Gastroesophageal sphincter (tissue), 4 donors: ENCODE measurements around the gene ZNF784. TPM values are rescaled to one million over a fixed set of nuclear protein-coding genes. Genes with fewer than 3 reads are reported as not detected.
A peak's percentile ranks its signal among the peaks of the same experiment; 100 is the strongest.

Experiments
- ATAC-seq: fragments of 150-250 bp; one replicate; pipeline ENCODE4 v1.9.1; 2016; ENCODE audit warnings: mild to moderate bottlenecking, moderate library complexity
- H3K27ac ChIP-seq, 4 donors: fragments of 200-600 bp; sonication (generic) in 3 of 4; 1 replicate in 3 of 4; 2 replicates in 1 of 4; pipeline ENCODE4 v1.5.1; 2016 to 2019
- H3K27me3 ChIP-seq: fragments of 200-600 bp; sonication (generic); one replicate; pipeline ENCODE4 v1.5.1; 2019
- H3K36me3 ChIP-seq, 2 donors: fragments of 200-600 bp; sonication (generic); one replicate each; pipeline ENCODE4 v1.5.1; 2019; ENCODE audit warnings: control low read depth in 1 of 2
- H3K4me1 ChIP-seq, 3 donors: fragments of 200-600 bp; sonication (generic); 1 replicate in 2 of 3; 2 replicates in 1 of 3; pipeline ENCODE4 v1.5.1; 2016 to 2019; ENCODE audit warnings: control low read depth in 2 of 3
- H3K4me3 ChIP-seq, 2 donors: fragments of 200-600 bp; sonication (generic); one replicate each; pipeline ENCODE4 v1.5.1; 2019; ENCODE audit warnings: mild to moderate bottlenecking in 1 of 2, moderate library complexity in 1 of 2
- H3K9me3 ChIP-seq, 3 donors: fragments of 200-600 bp; sonication (generic); one replicate each; pipeline ENCODE4 v1.5.1; 2017 to 2019; ENCODE audit warnings: control low read depth in 2 of 3
- EP300 ChIP-seq: sonication (generic); formaldehyde crosslinking; IDR thresholded peaks from one replicate; pipeline ENCODE4 v1.6.1; 2017; ENCODE audit warnings: antibody characterized with exemption, mild to moderate bottlenecking
- POLR2A ChIP-seq, 2 donors: fragments of 450-650 bp; IDR thresholded peaks; one replicate each; pipeline ENCODE4 v1.6.1; 2017; ENCODE audit warnings: antibody characterized with exemption in 2 of 2, mild to moderate bottlenecking in 2 of 2, moderate library complexity in 1 of 2
- POLR2AphosphoS5 ChIP-seq: sonication (generic); formaldehyde crosslinking; IDR thresholded peaks from one replicate; pipeline ENCODE4 v1.6.1; 2017; ENCODE audit warnings: antibody characterized with exemption
- WGBS, 2 donors: methylation state at CpG; one replicate each; pipeline ENCODE4 v1.1.5; 2018; ENCODE audit warnings: low coverage in 1 of 2; 5-methylcytosine and 5-hydroxymethylcytosine counted together
- total RNA-seq, 4 donors: library from RNA; depleted of rRNA; stranded (reverse); fragments of >200 nt; gene quantifications; one replicate each; pipeline ENCODE4 v1.1.0, GENCODE V29; 2016
- TF ChIP-seq, protein P1 (sequence below), 4 experiments: fragments of 200-600 bp in 2 of 4; fragments of 450-650 bp in 2 of 4; sonication (generic) in 1 of 4; IDR thresholded peaks; one replicate each; pipeline ENCODE4 v1.5.1; 2017 to 2019; ENCODE audit warnings: antibody characterized with exemption in 4 of 4, mild to moderate bottlenecking in 2 of 4, moderate library complexity in 2 of 4

ZNF784 gene
- 1 to 10 TPM in 3 of 4 donors, under 1 TPM in 1; 0.54 to 8.1 (median 4.8) TPM for total RNA-seq

DNA sequence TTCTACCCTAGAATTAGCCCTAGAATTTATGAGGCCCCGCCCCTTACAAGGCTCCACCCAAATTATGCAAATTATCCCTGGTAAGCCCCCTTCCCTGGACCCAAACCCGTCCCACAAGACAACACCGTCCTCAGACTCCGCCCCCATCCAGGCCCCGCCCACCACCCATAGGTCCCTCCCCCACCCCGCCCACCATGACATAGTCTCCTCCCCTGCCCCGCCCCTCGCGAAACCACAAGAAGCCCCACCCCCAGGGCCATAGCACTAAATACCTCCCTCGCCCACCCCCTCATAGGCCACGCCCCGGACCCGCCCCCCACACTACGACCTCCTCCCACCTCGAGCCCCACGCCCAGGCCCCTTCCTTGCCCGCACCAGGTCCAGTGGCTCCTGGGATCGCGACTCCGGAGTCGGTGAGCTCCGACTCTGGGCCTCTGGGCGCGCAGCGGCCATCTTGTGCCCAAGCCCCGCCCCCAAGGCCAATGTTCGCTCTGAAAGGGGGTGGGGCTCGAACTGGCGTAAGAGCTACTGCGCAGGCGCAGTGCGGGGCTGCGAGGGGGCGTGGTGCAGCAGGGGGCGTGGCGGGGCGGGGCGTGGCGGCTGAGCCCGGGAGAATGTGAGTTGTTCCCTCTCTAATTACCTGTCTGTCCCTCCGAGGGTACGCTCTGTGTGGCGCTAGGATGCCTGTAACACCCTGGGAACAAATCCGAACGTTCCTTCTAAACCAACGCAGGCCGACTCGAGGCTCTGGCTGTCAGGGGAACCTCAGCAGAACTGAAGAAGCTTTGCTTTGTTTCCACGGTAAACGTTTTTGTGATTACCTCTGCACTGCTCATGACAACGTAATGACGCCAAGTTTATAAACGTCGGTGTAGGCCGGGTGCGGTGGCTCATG lies at the start of gene ZNF784:
ZNF784 (minus strand) TSS at position 458 of the 895 bp plus-strand sequence; CDS start at position 453, 5 bp downstream.
- H3K27ac ChIP-seq, result peak within 1 kb of the TSS; percentile 76 to 100 (median 95)
- peak within 1 kb of the TSS; percentile 49 to 69 for H3K4me3 ChIP-seq
- H3K36me3 ChIP-seq, result peaks cover 0 to 24% of the 10 kb centered on the region in 2 donors
- peaks cover 0 to 25% (median 0%) of the 10 kb centered on the region in 3 donors for H3K4me1 ChIP-seq
- ATAC-seq, result peak; percentile 91
- TF ChIP-seq EP300 (no peak), POLR2AphosphoS5 (peak; percentile 46), POLR2A (IDR thresholded peaks at IDR 0.05) (peak; percentile 33 to 37)
- TF ChIP-seq, protein P1, sequence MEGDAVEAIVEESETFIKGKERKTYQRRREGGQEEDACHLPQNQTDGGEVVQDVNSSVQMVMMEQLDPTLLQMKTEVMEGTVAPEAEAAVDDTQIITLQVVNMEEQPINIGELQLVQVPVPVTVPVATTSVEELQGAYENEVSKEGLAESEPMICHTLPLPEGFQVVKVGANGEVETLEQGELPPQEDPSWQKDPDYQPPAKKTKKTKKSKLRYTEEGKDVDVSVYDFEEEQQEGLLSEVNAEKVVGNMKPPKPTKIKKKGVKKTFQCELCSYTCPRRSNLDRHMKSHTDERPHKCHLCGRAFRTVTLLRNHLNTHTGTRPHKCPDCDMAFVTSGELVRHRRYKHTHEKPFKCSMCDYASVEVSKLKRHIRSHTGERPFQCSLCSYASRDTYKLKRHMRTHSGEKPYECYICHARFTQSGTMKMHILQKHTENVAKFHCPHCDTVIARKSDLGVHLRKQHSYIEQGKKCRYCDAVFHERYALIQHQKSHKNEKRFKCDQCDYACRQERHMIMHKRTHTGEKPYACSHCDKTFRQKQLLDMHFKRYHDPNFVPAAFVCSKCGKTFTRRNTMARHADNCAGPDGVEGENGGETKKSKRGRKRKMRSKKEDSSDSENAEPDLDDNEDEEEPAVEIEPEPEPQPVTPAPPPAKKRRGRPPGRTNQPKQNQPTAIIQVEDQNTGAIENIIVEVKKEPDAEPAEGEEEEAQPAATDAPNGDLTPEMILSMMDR (IDR thresholded peaks at IDR 0.05), result peak in 1 of 4 experiments; percentile 9
- no peaks in the 10 kb centered on the region for H3K27me3 ChIP-seq
- no peaks in the 10 kb centered on the region for H3K9me3 ChIP-seq
- WGBS, 2 donors, result 0% methylated on average over 3 to 10 of the region's 56 CpGs

- H3K27ac ChIP-seq, result peak overlapping the region in 3 of 4 donors; percentile 90 to 95 (median 94)
Measured at GRCh38 chr19:55673889-55674288, 49.5 kb upstream of the ZNF784 start.

GRCh38 chr19:55673465-55673864 lies 49.1 kb upstream of the ZNF784 start:
- H3K27me3 ChIP-seq, result no peaks in the 10 kb centered on the region
- ATAC-seq, result no peak
- H3K9me3 ChIP-seq, result no peaks in the 10 kb centered on the region
- 70 to 87% methylated on average over 3 to 7 of the region's 9 CpGs for WGBS, 2 donors
- peaks cover 0 to 65% of the 10 kb centered on the region in 2 donors for H3K36me3 ChIP-seq
- peak overlapping the region in 2 of 4 donors; percentile 90 to 95 for H3K27ac ChIP-seq
- TF ChIP-seq EP300 (no peak), POLR2A (IDR thresholded peaks at IDR 0.05) (no peak), POLR2AphosphoS5 (no peak)
- TF ChIP-seq, protein P1 (IDR thresholded peaks at IDR 0.05), result no peak
- peaks cover 0 to 59% (median 25%) of the 10 kb centered on the region in 3 donors for H3K4me1 ChIP-seq
- no peak overlapping the region for H3K4me3 ChIP-seq

More at GRCh38 chr19:55673889-55674288, 49.5 kb upstream of the ZNF784 start:
- Histone ChIP-seq H3K27me3 (no peaks in the 10 kb centered on the region), H3K36me3 (peaks cover 0 to 65% of the 10 kb centered on the region in 2 donors), H3K9me3 (no peaks in the 10 kb centered on the region), H3K4me3 (no peak overlapping the region), H3K4me1 (peaks cover 0 to 64% (median 25%) of the 10 kb centered on the region in 3 donors)
- WGBS, 2 donors, result 55% methylated on average over 2 of the region's 15 CpGs; no CpG with 5 or more reads in 1 of the 2 donors
- TF ChIP-seq POLR2A (IDR thresholded peaks at IDR 0.05), result no peak
- no peak for TF ChIP-seq POLR2AphosphoS5
- TF ChIP-seq, protein P1 (IDR thresholded peaks at IDR 0.05), result no peak
- no peak for ATAC-seq

DNA sequence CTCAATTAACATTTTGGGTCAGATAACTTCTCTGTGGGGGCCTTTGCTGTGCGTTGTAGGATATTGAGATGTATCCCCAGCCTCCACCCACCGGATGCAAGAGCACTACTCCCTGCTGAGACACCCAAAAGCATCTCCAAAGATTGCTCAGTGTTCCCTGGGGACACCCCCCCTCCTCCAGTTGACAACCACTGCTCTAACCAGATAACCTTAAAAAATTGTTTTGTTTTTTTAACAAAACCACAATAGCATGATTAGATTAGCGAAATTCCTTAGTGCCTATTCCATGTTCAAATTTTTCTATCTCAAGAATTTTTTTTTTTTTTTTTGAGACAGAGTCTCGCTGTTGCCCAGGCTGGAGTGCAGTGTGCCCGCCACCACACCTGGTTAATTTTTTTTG lies 48.1 kb upstream of the ZNF784 start:
- H3K36me3 ChIP-seq, result peaks cover 0 to 65% of the 10 kb centered on the region in 2 donors
- H3K4me1 ChIP-seq, result peaks cover 0 to 49% (median 20%) of the 10 kb centered on the region in 3 donors
- ATAC-seq, result no peak
- H3K27me3 ChIP-seq, result no peaks in the 10 kb centered on the region
- no peak overlapping the region for H3K4me3 ChIP-seq
- H3K9me3 ChIP-seq, result no peaks in the 10 kb centered on the region
- WGBS, 2 donors, result 60 to 78% methylated on average over 3 to 4 of the region's 5 CpGs
- TF ChIP-seq POLR2AphosphoS5, result no peak
- TF ChIP-seq, protein P1 (IDR thresholded peaks at IDR 0.05), result no peak
- no peak for TF ChIP-seq EP300
- TF ChIP-seq POLR2A (IDR thresholded peaks at IDR 0.05), result no peak
- no peak overlapping the region for H3K27ac ChIP-seq
